ENCODE measurements around the gene RMDN3. TPM values are rescaled to one million over a fixed set of nuclear protein-coding genes. Genes with fewer than 3 reads are reported as not detected.

The RMDN3 gene
- total and polyA plus RNA-seq, 2 of the 13 experiments (the other 11 are each of a cell fraction or from before 2014, with no cell fraction given) = 16.8 to 19.5 TPM

DNA sequence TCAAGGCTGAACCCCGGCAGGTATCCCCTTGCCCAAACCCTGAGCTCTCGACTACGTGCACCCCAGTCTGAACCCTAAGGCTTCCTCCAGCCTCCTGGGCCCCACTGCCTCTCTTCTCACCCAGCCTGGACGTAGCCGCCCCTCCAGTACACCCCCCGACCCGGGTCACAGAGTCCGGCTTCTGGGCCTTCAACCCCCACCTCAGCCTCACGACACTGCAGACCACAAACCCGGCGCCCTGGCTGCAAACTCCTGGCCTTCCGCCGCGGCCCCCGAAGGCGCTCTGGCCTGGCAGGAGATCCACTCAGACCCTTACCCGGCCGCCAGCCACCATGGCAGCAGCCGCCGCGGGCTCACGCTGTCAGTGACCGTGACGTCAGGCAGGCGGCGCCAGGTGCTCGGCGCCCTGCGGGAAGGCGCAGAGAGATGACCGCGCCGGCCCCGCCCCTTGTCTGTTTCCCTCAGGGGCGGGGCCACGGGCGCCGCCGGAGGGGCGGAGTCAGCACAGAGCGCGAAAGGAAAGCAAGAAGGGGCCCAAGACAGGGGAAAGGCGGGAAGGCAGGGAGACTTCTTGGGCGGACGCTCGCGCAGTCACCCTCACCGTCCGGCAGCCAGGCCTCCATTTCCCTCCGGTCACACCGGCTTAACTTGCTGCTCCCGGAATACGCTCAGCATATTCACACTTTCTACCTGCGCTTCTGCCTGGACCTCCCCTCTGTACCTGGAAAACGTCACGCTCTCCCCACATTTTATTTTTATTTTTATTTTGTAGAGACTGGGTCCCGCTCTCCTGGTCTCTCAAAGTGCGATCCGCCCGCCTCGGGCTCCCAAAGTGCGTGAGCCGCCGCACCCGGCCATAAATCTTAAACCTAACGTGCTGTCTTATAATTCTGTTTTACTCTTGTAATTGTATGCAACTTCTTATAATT, at the start of gene RMDN3 (continued):
- TF ChIP-seq ZNF383 (CRISPR knock-in tag; IDR thresholded peaks at IDR 0.05; ENCODE audit: borderline replicate concordance) = no peak
- 0 out of 2 replicates have a peak, but pooled peaks have one; percentile 30 for TF ChIP-seq MED13 (CRISPR knock-in tag; IDR thresholded peaks at IDR 0.05)
- no peak for TF ChIP-seq U2AF1 (optimal IDR thresholded peaks at IDR 0.05; ENCODE audit: low read depth, low read length)
- peak; percentile 29; the same call in 1 of the 2 replicates for TF ChIP-seq ETV5 (CRISPR knock-in tag; IDR thresholded peaks at IDR 0.05; ENCODE audit: borderline replicate concordance)
- TF ChIP-seq ARID2 (CRISPR knock-in tag; IDR thresholded peaks at IDR 0.05; ENCODE audit: borderline replicate concordance) = no peak; the same call in 1 of the 2 replicates
- TF ChIP-seq, protein P1, sequence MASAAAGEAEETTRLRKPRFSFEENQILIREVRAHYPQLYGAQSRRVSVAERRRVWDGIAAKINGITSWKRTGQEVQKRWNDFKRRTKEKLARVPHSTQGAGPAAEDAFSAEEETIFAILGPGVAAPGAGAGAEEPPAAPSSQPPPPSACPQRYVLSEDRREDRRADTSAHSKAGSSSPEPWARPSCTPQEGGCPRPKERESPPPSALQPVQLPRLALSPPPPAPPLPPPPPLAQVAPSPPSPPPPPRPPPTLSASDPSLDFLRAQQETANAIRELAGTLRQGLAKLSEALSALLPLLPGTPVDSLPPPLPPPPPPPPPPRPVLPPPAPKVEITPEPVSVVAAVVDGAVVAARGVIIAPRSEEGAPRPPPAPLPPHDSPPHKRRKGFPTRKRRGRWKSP (CRISPR knock-in tag; IDR thresholded peaks at IDR 0.05) = 0 out of 2 replicates have a peak, but pooled peaks have one; percentile 35
- TF ChIP-seq, protein P2, sequence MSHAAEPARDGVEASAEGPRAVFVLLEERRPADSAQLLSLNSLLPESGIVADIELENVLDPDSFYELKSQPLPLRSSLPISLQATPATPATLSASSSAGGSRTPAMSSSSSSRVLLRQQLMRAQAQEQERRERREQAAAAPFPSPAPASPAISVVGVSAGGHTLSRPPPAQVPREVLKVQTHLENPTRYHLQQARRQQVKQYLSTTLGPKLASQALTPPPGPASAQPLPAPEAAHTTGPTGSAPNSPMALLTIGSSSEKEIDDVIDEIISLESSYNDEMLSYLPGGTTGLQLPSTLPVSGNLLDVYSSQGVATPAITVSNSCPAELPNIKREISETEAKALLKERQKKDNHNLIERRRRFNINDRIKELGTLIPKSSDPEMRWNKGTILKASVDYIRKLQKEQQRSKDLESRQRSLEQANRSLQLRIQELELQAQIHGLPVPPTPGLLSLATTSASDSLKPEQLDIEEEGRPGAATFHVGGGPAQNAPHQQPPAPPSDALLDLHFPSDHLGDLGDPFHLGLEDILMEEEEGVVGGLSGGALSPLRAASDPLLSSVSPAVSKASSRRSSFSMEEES (CRISPR knock-in tag; IDR thresholded peaks at IDR 0.05) = no peak; the same call in 1 of the 2 replicates
- peak; percentile 78; the same call in 1 of the 2 replicates for TF ChIP-seq MAZ (IDR thresholded peaks at IDR 0.05; ENCODE audit: borderline replicate concordance, low read depth, low read length)
- TF ChIP-seq MAZ (CRISPR knock-in tag; IDR thresholded peaks at IDR 0.05; ENCODE audit: low read depth) = no peak
- TF ChIP-seq ZNF326 (CRISPR knock-in tag; IDR thresholded peaks at IDR 0.05; ENCODE audit: borderline replicate concordance) = no peak
- TF ChIP-seq ZBTB7A (CRISPR knock-in tag; IDR thresholded peaks at IDR 0.05) = no peak
- no peak for TF ChIP-seq RFX3 (CRISPR knock-in tag; IDR thresholded peaks at IDR 0.05)
- TF ChIP-seq PRMT3 (CRISPR knock-in tag; IDR thresholded peaks at IDR 0.05; ENCODE audit: borderline replicate concordance, low read depth) = no peak
- TF ChIP-seq TEAD3 (CRISPR knock-in tag; optimal IDR thresholded peaks at IDR 0.05; ENCODE audit: borderline replicate concordance) = no peak
- TF ChIP-seq CREM (IDR thresholded peaks at IDR 0.05) = peak; percentile 97
- peak; percentile 96 for TF ChIP-seq CREM (CRISPR knock-in tag; IDR thresholded peaks at IDR 0.05)
- TF ChIP-seq ZZZ3 (CRISPR knock-in tag; IDR thresholded peaks at IDR 0.05; ENCODE audit: borderline replicate concordance) = peak; percentile 85
- TF ChIP-seq CBFB (CRISPR knock-in tag; IDR thresholded peaks at IDR 0.05) = peak; percentile 84
- TF ChIP-seq, protein P3, sequence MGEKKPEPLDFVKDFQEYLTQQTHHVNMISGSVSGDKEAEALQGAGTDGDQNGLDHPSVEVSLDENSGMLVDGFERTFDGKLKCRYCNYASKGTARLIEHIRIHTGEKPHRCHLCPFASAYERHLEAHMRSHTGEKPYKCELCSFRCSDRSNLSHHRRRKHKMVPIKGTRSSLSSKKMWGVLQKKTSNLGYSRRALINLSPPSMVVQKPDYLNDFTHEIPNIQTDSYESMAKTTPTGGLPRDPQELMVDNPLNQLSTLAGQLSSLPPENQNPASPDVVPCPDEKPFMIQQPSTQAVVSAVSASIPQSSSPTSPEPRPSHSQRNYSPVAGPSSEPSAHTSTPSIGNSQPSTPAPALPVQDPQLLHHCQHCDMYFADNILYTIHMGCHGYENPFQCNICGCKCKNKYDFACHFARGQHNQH (CRISPR knock-in tag; IDR thresholded peaks at IDR 0.05) = peak; percentile 82
- TF ChIP-seq ZNF136 (CRISPR knock-in tag; IDR thresholded peaks at IDR 0.05; ENCODE audit: low read depth) = no peak
- TF ChIP-seq AKAP8 (CRISPR knock-in tag; IDR thresholded peaks at IDR 0.05) = no peak
- TF ChIP-seq SUZ12 (IDR thresholded peaks at IDR 0.05; ENCODE audit: low read depth, low read length) = no peak
- TF ChIP-seq NFKBIZ (CRISPR knock-in tag; IDR thresholded peaks at IDR 0.05) = no peak
- TF ChIP-seq, protein P4, sequence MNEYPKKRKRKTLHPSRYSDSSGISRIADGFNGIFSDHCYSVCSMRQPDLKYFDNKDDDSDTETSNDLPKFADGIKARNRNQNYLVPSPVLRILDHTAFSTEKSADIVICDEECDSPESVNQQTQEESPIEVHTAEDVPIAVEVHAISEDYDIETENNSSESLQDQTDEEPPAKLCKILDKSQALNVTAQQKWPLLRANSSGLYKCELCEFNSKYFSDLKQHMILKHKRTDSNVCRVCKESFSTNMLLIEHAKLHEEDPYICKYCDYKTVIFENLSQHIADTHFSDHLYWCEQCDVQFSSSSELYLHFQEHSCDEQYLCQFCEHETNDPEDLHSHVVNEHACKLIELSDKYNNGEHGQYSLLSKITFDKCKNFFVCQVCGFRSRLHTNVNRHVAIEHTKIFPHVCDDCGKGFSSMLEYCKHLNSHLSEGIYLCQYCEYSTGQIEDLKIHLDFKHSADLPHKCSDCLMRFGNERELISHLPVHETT (CRISPR knock-in tag; conservative IDR thresholded peaks at IDR 0.05) = no peak
- no peak; the same call in 1 of the 2 replicates for TF ChIP-seq ZNF274 (CRISPR knock-in tag; IDR thresholded peaks at IDR 0.05)
- 0 out of 2 replicates have a peak, but pooled peaks have one; percentile 70 for TF ChIP-seq ZNF775 (CRISPR knock-in tag; IDR thresholded peaks at IDR 0.05; ENCODE audit: borderline replicate concordance)

Measured in HepG2 (cell line).